Thyroid gland (tissue), 4 donors: ENCODE measurements around the gene CCND1.

ENCODE experiments used
- POLR2A ChIP-seq, 2 donors: fragments of 450-650 bp; IDR thresholded peaks; one replicate each; pipeline ENCODE4 v1.6.1; 2017; ENCODE audit warnings: antibody characterized with exemption in 2 of 2, mild to moderate bottlenecking in 2 of 2, moderate library complexity in 1 of 2
- TF ChIP-seq, protein P1 (sequence below), 6 experiments: fragments of 200-600 bp in 3 of 6; fragments of 450-650 bp in 3 of 6; sonication (generic) in 3 of 6; IDR thresholded peaks; one replicate each; pipeline ENCODE4 v1.5.1; 2016 to 2019; ENCODE audit warnings: antibody characterized with exemption in 6 of 6, mild to moderate bottlenecking in 2 of 6, inconsistent platforms in 1 of 6, moderate library complexity in 1 of 6

DNA sequence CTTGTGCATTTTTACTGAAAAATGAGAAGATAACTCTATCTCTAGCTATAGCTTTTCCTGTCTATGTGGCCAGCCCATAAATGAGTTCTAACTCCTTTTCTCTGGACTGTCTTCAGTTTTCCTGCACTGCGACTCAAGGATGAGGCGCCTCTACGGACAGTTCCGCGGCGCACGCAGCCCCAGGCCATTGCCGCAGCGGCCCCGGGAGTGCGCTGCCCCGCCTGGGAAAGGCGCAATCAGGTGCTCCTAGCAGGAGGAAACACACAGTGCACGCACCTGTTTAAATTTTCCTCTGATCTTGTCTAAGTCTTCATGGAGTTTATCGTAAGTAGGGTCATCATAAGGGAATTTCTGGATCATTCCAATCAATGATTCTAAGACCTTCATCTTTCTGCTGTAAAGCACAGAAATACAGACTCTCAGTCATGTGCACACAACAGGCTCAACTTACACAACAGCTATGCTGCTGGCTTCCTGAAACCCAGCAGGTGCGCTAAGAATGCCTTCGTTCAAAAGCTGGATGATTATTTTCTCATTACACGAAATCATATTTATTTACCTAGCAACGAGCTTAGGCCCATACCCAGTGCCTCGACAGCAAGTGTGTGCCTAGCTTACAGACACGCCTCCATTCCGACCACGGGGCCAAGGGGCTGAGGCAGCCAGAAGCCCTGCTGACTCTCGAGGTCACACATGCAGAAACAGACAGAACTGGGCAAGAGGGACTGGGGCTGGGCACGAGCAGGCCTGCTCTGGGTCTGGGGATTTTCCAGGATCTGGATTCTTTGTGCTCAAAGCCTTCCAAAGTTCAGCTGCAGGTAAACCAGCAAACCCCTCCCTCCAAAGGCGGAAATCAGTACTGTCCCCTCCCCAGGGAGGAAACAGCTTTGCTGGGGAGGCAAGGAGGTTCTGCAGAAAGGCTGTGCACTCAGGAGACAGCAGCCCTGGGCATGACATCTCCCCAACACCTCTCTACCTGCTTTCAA lies 27.0 kb downstream of the CCND1 start:
- TF ChIP-seq, protein P1, sequence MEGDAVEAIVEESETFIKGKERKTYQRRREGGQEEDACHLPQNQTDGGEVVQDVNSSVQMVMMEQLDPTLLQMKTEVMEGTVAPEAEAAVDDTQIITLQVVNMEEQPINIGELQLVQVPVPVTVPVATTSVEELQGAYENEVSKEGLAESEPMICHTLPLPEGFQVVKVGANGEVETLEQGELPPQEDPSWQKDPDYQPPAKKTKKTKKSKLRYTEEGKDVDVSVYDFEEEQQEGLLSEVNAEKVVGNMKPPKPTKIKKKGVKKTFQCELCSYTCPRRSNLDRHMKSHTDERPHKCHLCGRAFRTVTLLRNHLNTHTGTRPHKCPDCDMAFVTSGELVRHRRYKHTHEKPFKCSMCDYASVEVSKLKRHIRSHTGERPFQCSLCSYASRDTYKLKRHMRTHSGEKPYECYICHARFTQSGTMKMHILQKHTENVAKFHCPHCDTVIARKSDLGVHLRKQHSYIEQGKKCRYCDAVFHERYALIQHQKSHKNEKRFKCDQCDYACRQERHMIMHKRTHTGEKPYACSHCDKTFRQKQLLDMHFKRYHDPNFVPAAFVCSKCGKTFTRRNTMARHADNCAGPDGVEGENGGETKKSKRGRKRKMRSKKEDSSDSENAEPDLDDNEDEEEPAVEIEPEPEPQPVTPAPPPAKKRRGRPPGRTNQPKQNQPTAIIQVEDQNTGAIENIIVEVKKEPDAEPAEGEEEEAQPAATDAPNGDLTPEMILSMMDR (IDR thresholded peaks at IDR 0.05) = no peak
- no peak for TF ChIP-seq POLR2A (IDR thresholded peaks at IDR 0.05)
